ENCODE results near the gene TSPAN17. TPM values are rescaled to one million over a fixed set of nuclear protein-coding genes. Genes with fewer than 3 reads are reported as not detected.

TSPAN17 gene
- total RNA-seq, 1 donor from 2014 or later: 27.7 TPM

DNA sequence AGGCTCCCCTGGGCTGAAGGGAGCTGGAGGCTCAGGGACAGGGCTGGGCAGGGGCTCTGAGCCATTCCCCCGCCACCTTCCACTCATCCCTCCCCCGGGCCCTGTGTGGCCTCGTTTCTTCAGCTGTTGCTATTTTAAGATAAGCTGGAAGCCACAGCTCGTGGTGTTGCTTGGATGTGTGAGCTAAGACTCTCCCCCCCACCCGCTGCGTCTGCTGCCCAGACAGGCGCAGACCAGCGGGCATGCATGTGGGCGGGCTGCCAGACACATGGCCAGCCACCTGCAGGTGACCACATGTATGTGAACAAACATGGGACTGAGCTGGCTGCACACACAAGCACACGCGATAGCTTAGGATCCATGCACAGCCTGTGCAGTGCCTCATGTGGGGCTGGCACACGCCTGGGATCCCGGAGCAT is 25.6 kb upstream of the TSPAN17 start:
- Mint-ChIP-seq H3K9me3 (no peaks in the 10 kb centered on the region), H3K27me3 (peaks cover 46% of the 10 kb centered on the region), H3K36me3 (ENCODE audit: low read depth) (no peaks in the 10 kb centered on the region), H3K4me1 (peaks cover 9% of the 10 kb centered on the region), H3K4me3 (no peak overlapping the region), H3K27ac (no peak overlapping the region)
- TF ChIP-seq, protein P1, sequence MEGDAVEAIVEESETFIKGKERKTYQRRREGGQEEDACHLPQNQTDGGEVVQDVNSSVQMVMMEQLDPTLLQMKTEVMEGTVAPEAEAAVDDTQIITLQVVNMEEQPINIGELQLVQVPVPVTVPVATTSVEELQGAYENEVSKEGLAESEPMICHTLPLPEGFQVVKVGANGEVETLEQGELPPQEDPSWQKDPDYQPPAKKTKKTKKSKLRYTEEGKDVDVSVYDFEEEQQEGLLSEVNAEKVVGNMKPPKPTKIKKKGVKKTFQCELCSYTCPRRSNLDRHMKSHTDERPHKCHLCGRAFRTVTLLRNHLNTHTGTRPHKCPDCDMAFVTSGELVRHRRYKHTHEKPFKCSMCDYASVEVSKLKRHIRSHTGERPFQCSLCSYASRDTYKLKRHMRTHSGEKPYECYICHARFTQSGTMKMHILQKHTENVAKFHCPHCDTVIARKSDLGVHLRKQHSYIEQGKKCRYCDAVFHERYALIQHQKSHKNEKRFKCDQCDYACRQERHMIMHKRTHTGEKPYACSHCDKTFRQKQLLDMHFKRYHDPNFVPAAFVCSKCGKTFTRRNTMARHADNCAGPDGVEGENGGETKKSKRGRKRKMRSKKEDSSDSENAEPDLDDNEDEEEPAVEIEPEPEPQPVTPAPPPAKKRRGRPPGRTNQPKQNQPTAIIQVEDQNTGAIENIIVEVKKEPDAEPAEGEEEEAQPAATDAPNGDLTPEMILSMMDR (IDR thresholded peaks at IDR 0.05): no peak
- ATAC-seq (ENCODE audit: low read depth) (no peak), DNase-seq (no peak)
- intact Hi-C loops (cut with micrococcal nuclease): no loop called here
- CTCF ChIA-PET: interaction anchor here (1.1 to 1.4 kb wide), 2 partner anchors 9 to 39 kb away, joined by 3 to 4 read pairs; partner anchors contain the start of genes EIF4E1B and SNCB
- POLR2A ChIA-PET: interaction anchor here (0.9 to 1.0 kb wide), 3 partner anchors 26 to 85 kb away, joined by 3 to 4 read pairs (median 3); partner anchors contain the start of genes RNF44 and TSPAN17

DNA sequence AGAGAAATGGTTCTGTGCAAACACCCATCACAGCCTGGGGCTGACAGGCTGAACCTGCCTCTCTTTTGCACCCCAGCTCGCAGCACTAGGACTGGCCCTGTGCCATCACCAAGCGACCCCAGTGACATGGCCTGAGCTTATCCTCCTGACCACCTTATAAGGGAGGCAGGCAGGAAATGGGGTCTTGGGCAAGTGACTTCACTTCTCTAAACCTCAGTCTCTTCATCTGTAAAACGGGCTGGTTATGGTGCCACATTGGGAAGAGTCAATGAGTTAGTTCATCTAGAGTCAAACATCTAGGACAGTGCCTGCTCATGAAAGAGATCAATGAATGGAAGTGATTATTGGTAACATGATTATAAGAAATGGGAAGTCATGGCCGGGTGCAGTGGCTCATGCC is 23.1 kb upstream of the TSPAN17 start:
- intact Hi-C loops (cut with micrococcal nuclease): no loop called here
- TF ChIP-seq, protein P1 (IDR thresholded peaks at IDR 0.05): no peak
- DNase-seq (no peak), ATAC-seq (ENCODE audit: low read depth) (no peak)
- Mint-ChIP-seq H3K9me3 (no peaks in the 10 kb centered on the region), H3K27ac (no peak overlapping the region), H3K36me3 (ENCODE audit: low read depth) (no peaks in the 10 kb centered on the region), H3K4me3 (no peak overlapping the region), H3K27me3 (peaks cover 47% of the 10 kb centered on the region), H3K4me1 (peaks cover 21% of the 10 kb centered on the region)
- CTCF ChIA-PET: interaction anchor here (1.4 kb wide), 1 partner anchor 23 kb away, joined by 3 read pairs; no protein-coding TSS in a partner anchor
- POLR2A ChIA-PET: no interaction called here

DNA sequence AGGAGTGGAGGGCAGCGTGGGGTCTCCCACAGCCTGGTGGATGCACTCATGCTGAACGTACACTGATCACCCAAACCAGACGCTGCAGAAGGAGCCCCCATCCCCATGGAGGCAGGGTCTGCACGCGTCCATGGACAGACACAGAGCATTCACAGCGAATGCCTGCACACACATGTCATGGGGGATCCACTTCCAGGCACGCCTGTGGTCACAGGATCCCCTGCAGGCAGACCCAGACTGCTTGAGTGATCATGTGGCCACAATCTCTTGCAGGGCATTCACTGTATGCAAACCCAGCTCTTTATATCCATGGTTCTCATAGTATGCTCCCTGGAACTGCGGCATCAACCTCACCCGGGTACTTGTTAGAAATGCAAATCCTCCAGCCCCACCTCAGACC is 22.3 kb upstream of the TSPAN17 start:
- ATAC-seq (ENCODE audit: low read depth): no peak
- ChIA-PET CTCF (no interaction called here), POLR2A (no interaction called here)
- peaks cover 28% of the 10 kb centered on the region for H3K4me1 Mint-ChIP-seq
- intact Hi-C loops (cut with micrococcal nuclease): no loop called here
- H3K27me3 Mint-ChIP-seq: peaks cover 48% of the 10 kb centered on the region
- no peak for DNase-seq
- no peaks in the 10 kb centered on the region for H3K9me3 Mint-ChIP-seq
- no peak overlapping the region for H3K4me3 Mint-ChIP-seq
- no peaks in the 10 kb centered on the region for H3K36me3 Mint-ChIP-seq (ENCODE audit: low read depth)
- no peak overlapping the region for H3K27ac Mint-ChIP-seq
- TF ChIP-seq, protein P1 (IDR thresholded peaks at IDR 0.05): no peak

DNA sequence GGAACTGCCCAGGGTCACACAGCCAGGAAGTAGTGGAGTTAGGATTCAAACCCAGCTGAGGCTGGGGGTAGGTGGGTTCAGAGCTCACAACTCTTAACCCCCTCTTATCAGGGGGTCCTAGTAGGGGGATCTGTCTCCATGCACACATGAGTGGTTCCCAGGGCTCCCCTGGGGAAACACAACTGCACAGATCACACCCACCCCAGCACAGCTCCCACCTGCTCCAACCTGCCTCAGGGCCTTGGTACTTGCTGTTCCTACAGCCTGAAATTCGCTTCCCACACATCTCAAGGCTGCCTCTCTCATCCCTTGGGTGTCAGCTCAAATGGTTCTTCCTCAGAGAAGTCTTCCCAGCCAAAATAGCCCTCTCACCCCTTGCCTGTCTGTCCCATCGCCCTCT is 21.8 kb upstream of the TSPAN17 start:
- CTCF ChIA-PET: no interaction called here
- Mint-ChIP-seq H3K4me1 (peaks cover 25% of the 10 kb centered on the region), H3K9me3 (no peaks in the 10 kb centered on the region), H3K27me3 (peaks cover 43% of the 10 kb centered on the region), H3K36me3 (ENCODE audit: low read depth) (no peaks in the 10 kb centered on the region), H3K27ac (no peak overlapping the region), H3K4me3 (no peak overlapping the region)
- intact Hi-C loops (cut with micrococcal nuclease): no loop called here
- DNase-seq: no peak
- ATAC-seq (ENCODE audit: low read depth): no peak
- TF ChIP-seq, protein P1 (IDR thresholded peaks at IDR 0.05): no peak
- POLR2A ChIA-PET: no interaction called here

DNA sequence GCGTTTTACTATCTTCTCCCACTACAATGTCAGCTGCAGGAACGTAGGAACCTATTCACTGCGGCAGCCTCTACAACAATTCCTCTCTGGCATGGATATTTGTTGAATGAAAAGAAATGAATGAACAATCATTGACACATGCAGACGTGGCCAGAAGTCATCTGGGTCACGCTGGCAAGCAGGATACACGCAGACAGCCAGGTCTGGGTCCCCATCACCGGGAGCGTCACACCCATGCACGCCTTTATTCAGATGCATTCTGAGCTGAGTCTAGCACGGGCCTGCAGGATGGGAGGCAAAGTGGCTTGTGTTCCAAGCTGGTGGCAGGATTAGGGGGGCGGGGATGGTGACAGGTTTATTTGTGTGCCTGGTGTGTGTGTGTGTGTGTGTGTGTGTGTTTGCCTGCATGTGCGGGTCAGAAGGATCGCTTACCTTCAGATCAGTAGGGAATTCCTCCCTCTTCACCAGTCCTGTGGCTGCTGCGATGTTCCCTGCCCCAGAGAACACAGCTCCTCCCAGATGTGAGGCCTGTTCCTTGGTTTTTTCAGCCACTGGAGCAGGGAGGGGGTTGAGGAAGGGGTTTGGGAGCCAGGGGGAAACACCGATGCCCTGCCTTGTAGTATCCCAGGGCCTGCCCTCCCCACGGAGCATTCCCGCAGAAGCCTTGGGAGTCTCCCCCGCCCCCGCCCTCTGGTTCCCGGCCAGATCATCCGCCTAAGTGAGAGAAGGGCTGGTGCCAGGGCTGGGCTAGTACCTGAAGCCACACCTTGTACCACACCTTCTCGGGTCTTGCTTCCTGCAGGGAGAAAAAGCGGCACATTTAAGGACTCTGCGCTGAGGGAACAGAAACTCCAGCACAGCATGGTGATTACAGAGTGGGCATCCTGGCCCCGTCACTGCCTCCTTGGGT is 21.1 kb upstream of the TSPAN17 start:
- Mint-ChIP-seq H3K27ac (no peak overlapping the region), H3K27me3 (peaks cover 42% of the 10 kb centered on the region), H3K4me1 (peaks cover 30% of the 10 kb centered on the region), H3K4me3 (no peak overlapping the region), H3K9me3 (no peaks in the 10 kb centered on the region), H3K36me3 (ENCODE audit: low read depth) (no peaks in the 10 kb centered on the region)
- ChIA-PET POLR2A (no interaction called here), CTCF (no interaction called here)
- ATAC-seq (ENCODE audit: low read depth): no peak
- intact Hi-C loops (cut with micrococcal nuclease): no loop called here
- TF ChIP-seq, protein P1 (IDR thresholded peaks at IDR 0.05): no peak
- no peak for DNase-seq

Data from activated B cell treated with CpG ODN at 0.5 μM for 24 hours (primary cell).